ENCODE results near the gene POLR1D. TPM values are rescaled to one million over a fixed set of nuclear protein-coding genes. Genes with fewer than 3 reads are reported as not detected.

POLR1D gene
- total and polyA plus RNA-seq, 10 donors, result 64.2 to 134 (median 104) TPM

- H3K27ac ChIP-seq, result no peak overlapping the region
- no peaks in the 10 kb centered on the region for H3K27me3 ChIP-seq (replicated peaks in 1 of 7)
- 89 to 96% (median 93%) methylated on average over 1 of the region's 1 CpG for WGBS, 5 donors
- H3K4me1 ChIP-seq, result peaks cover 0 to 4% (median 0%) of the 10 kb centered on the region in 6 donors
- no peak overlapping the region for H3K4me3 ChIP-seq
- TF ChIP-seq, protein P1, sequence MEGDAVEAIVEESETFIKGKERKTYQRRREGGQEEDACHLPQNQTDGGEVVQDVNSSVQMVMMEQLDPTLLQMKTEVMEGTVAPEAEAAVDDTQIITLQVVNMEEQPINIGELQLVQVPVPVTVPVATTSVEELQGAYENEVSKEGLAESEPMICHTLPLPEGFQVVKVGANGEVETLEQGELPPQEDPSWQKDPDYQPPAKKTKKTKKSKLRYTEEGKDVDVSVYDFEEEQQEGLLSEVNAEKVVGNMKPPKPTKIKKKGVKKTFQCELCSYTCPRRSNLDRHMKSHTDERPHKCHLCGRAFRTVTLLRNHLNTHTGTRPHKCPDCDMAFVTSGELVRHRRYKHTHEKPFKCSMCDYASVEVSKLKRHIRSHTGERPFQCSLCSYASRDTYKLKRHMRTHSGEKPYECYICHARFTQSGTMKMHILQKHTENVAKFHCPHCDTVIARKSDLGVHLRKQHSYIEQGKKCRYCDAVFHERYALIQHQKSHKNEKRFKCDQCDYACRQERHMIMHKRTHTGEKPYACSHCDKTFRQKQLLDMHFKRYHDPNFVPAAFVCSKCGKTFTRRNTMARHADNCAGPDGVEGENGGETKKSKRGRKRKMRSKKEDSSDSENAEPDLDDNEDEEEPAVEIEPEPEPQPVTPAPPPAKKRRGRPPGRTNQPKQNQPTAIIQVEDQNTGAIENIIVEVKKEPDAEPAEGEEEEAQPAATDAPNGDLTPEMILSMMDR (IDR thresholded peaks at IDR 0.05 in 8 of 11, conservative IDR thresholded peaks at IDR 0.05 in 3 of 11), result no peak
- no peak for TF ChIP-seq POLR2AphosphoS5 (IDR thresholded peaks at IDR 0.05)
- TF ChIP-seq POLR2A (IDR thresholded peaks at IDR 0.05), result no peak
- intact Hi-C loops (cut with DNase I; ENCODE audit: low total_unique reads), result no loop called here
- H3K9me3 ChIP-seq, result no peaks in the 10 kb centered on the region
- peaks cover 0 to 11% (median 2%) of the 10 kb centered on the region in 6 donors for H3K36me3 ChIP-seq
- no peak for DNase-seq
Observed at GRCh38 chr13:27574661-27575060, 47.0 kb upstream of the POLR1D start.

DNA sequence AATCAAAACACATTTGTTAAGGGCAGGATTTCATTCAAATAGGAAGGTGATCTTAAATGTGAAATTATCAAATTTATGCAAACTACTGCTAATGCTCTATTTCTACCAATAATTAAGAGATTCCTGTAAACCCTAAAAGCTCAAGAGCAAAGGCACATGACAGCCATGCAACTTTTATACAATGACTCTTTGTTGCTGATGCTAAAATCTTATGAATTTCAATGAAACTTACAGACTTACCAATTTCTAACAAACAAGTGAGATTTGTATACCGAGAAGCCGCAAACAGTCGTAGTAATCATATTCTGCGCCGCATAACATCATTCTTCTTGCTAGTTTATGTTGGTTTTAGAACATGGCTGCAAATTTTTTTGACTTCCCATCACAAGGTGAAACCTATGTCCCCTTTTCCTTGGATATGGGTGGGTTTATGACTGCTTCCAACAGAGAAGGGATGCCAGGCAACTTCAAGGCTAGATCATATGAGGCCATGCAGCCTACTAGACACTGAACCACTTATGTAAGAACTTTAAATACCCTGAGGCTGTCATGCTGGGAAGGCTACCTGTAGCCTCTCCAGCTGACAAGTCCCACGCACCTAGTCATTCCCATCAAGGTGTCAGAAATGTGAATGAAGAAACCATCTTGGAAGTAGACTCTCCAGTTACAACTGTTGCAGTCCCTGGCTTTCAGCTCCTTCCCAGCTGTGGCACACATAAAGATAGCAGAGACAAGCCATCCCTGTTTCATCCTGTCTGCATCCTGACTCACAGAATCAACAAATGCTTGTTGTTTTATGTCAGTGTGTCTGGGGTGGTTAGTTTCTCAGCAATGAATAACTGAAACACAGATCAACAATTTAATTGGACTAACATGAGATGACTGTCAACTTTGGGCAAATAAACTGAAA is 43.3 kb upstream of the POLR1D start:
- intact Hi-C loops (cut with DNase I; ENCODE audit: low total_unique reads), result no loop called here
- no peak for DNase-seq
- Histone ChIP-seq H3K4me3 (no peak overlapping the region), H3K4me1 (peaks cover 0 to 2% (median 1%) of the 10 kb centered on the region in 6 donors), H3K27me3 (replicated peaks in 1 of 7) (no peaks in the 10 kb centered on the region), H3K36me3 (peaks cover 0 to 24% (median 2%) of the 10 kb centered on the region in 6 donors), H3K9me3 (no peaks in the 10 kb centered on the region), H3K27ac (no peak overlapping the region)
- TF ChIP-seq POLR2A (IDR thresholded peaks at IDR 0.05) (no peak), POLR2AphosphoS5 (IDR thresholded peaks at IDR 0.05) (no peak)
- TF ChIP-seq, protein P1 (IDR thresholded peaks at IDR 0.05 in 8 of 11, conservative IDR thresholded peaks at IDR 0.05 in 3 of 11), result no peak
- WGBS, 5 donors, result 97 to 99% (median 98%) methylated on average over 6 of the region's 6 CpGs

DNA sequence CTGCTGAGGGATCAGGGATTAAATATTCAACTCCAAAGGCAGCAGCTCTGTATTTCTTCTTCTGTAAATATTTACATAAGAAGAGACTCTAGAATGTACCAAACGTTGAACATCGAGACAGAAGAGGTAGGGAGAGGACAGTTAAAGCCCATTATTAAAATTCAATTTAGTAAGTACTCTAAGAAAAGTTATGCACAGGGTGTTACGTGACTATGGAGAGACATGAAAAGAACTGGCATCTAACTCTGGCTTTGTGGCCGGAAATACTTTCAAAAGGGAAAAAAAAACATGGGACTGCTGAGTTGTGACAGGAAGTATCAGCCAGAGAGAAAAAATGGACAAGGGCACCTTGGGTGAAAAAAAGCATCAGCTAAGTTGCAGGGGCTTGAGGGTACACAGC is 38.0 kb upstream of the POLR1D start:
- intact Hi-C loops (cut with DNase I; ENCODE audit: low total_unique reads), result no loop called here
- WGBS, 5 donors, result 21 to 58% (median 34%) methylated on average over 4 of the region's 4 CpGs
- H3K4me3 ChIP-seq, result no peak overlapping the region
- peaks cover 0 to 26% (median 18%) of the 10 kb centered on the region in 6 donors for H3K4me1 ChIP-seq
- H3K27me3 ChIP-seq (replicated peaks in 1 of 7), result no peaks in the 10 kb centered on the region
- peaks cover 0 to 7% (median 5%) of the 10 kb centered on the region in 8 donors for H3K9me3 ChIP-seq
- DNase-seq, result no peak
- H3K36me3 ChIP-seq, result peaks cover 0 to 17% (median 0%) of the 10 kb centered on the region in 6 donors
- TF ChIP-seq, protein P1 (IDR thresholded peaks at IDR 0.05 in 8 of 11, conservative IDR thresholded peaks at IDR 0.05 in 3 of 11), result no peak
- no peak for TF ChIP-seq POLR2A (IDR thresholded peaks at IDR 0.05)
- no peak for TF ChIP-seq POLR2AphosphoS5 (IDR thresholded peaks at IDR 0.05)
- no peak overlapping the region for H3K27ac ChIP-seq

DNA sequence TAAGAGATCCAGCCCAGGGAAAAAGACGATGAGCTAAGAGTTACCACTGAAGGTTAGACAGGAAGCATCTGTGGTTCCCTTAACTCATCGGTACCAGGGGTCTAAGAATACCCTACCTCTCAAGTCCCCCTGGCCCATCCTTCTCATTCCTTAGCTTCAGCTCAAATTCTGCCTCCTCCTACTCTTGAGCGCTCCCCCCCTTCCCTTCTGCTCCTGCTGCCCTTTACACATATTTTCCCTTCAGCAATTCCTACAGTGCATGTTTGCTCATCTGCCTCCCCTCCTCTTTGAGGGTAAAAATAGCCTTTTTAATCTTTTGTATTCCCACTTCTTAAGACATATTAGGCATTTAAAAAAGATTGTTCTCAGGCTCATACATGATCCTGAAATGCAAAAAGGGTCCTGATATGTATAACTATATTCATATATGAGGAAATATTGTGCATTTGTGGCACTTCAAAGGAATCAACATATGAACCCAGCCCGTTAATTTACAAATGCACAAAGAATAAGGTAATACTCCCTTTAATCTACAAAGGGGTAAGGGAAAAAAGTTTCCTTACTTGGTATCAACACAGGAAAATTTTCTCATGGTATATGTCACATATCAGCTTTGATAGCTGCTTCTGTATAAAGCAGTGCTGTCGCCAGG is 34.5 kb upstream of the POLR1D start:
- WGBS, 5 donors, result 57 to 62% (median 60%) methylated on average over 5 of the region's 5 CpGs
- Histone ChIP-seq H3K27me3 (replicated peaks in 1 of 7) (no peaks in the 10 kb centered on the region), H3K9me3 (peaks cover 0 to 12% (median 7%) of the 10 kb centered on the region in 8 donors), H3K36me3 (no peaks in the 10 kb centered on the region), H3K4me1 (peaks cover 0 to 40% (median 18%) of the 10 kb centered on the region in 6 donors), H3K4me3 (no peak overlapping the region), H3K27ac (no peak overlapping the region)
- TF ChIP-seq POLR2AphosphoS5 (IDR thresholded peaks at IDR 0.05), result no peak
- TF ChIP-seq, protein P1 (IDR thresholded peaks at IDR 0.05 in 8 of 11, conservative IDR thresholded peaks at IDR 0.05 in 3 of 11), result no peak
- TF ChIP-seq POLR2A (IDR thresholded peaks at IDR 0.05), result no peak
- no peak for DNase-seq
- intact Hi-C loops (cut with DNase I; ENCODE audit: low total_unique reads), result no loop called here

Data from spleen (tissue), 11 donors.